Measurements from ENCODE around the gene RORB.
"Not testable (repeated sequence)": the region's sequence is repeated elsewhere in the genome, so short reads cannot be mapped to it uniquely, and the experiment has no call there.

RORB gene

GRCh38 chr9:74517188-74517587 is 20.1 kb downstream of the RORB start:
- no peak for DNase-seq

- no peak for DNase-seq
Observed at GRCh38 chr9:74519419-74519818, 22.3 kb downstream of the RORB start.

GRCh38 chr9:74521009-74521408 is 23.9 kb downstream of the RORB start:
- DNase-seq: no peak

GRCh38 chr9:74524289-74524688 is 27.2 kb downstream of the RORB start:
- DNase-seq: no peak

- no peak for DNase-seq
Observed at GRCh38 chr9:74526215-74526614, 29.1 kb downstream of the RORB start.

GRCh38 chr9:74527718-74528117 is 30.6 kb downstream of the RORB start:
- DNase-seq: no peak

- no peak for DNase-seq
Observed at GRCh38 chr9:74528207-74528606, 31.1 kb downstream of the RORB start.

- not testable (repeated sequence) for DNase-seq
Observed at GRCh38 chr9:74530458-74530857, 33.3 kb downstream of the RORB start.

- DNase-seq: no peak
Observed at GRCh38 chr9:74533253-74533652, 36.1 kb downstream of the RORB start.

GRCh38 chr9:74534841-74535240 is 37.7 kb downstream of the RORB start:
- no peak for DNase-seq

GRCh38 chr9:74543145-74543544 is 46.0 kb downstream of the RORB start:
- no peak for DNase-seq

- DNase-seq: no peak
Observed at GRCh38 chr9:74551266-74551665, 54.1 kb downstream of the RORB start.

- DNase-seq: no peak
Observed at GRCh38 chr9:74554751-74555419, 57.8 kb downstream of the RORB start.

- DNase-seq: no peak
Observed at GRCh38 chr9:74555565-74555964, 58.4 kb downstream of the RORB start.

- DNase-seq: no peak
Observed at GRCh38 chr9:74556685-74557084, 59.5 kb downstream of the RORB start.

GRCh38 chr9:74557571-74557970 is 60.4 kb downstream of the RORB start:
- DNase-seq: no peak

- DNase-seq: no peak
Observed at GRCh38 chr9:74562611-74563010, 65.5 kb downstream of the RORB start.

- no peak for DNase-seq
Observed at GRCh38 chr9:74570879-74571512, 73.9 kb downstream of the RORB start.

- DNase-seq: no peak
Observed at GRCh38 chr9:74573640-74574191, 76.6 kb downstream of the RORB start.

- DNase-seq: no peak
Observed at GRCh38 chr9:74576176-74576575, 79.0 kb downstream of the RORB start.

GRCh38 chr9:74577956-74578355 is 80.8 kb downstream of the RORB start:
- no peak for DNase-seq

GRCh38 chr9:74589576-74589975 is 92.4 kb downstream of the RORB start:
- DNase-seq: no peak

- no peak for DNase-seq
Observed at GRCh38 chr9:74595286-74595685, 98.2 kb downstream of the RORB start.

- DNase-seq: no peak
Observed at GRCh38 chr9:74598874-74599273, 101.7 kb downstream of the RORB start.
